Measurements from ENCODE around the gene GLI1.
A peak's percentile ranks its signal among the peaks of the same experiment; 100 is the strongest.

The GLI1 gene

GRCh38 chr12:57476162-57476992 lies 16.8 kb downstream of the GLI1 start:
- TF ChIP-seq CTCF (conservative IDR thresholded peaks at IDR 0.05; ENCODE audit: low read depth, low read length) = peak; percentile 30
- DNase-seq (ENCODE audit: low read depth) = no peak
- peak overlapping the region; percentile 28 for H3K4me3 ChIP-seq (ENCODE audit: low read depth, low read length)

GRCh38 chr12:57476993-57477709 lies 17.6 kb downstream of the GLI1 start:
- TF ChIP-seq CTCF (conservative IDR thresholded peaks at IDR 0.05; ENCODE audit: low read depth, low read length) = no peak
- DNase-seq (ENCODE audit: low read depth) = no peak
- no peak overlapping the region for H3K4me3 ChIP-seq (ENCODE audit: low read depth, low read length)

- H3K4me3 ChIP-seq (ENCODE audit: low read depth, low read length) = no peak overlapping the region
- TF ChIP-seq CTCF (conservative IDR thresholded peaks at IDR 0.05; ENCODE audit: low read depth, low read length) = no peak
- peak; percentile 31 for DNase-seq (ENCODE audit: low read depth)
Measured at GRCh38 chr12:57477710-57478681, 18.4 kb downstream of the GLI1 start.

GRCh38 chr12:57479043-57479375 lies 19.4 kb downstream of the GLI1 start:
- no peak overlapping the region for H3K4me3 ChIP-seq (ENCODE audit: low read depth, low read length)
- no peak for TF ChIP-seq CTCF (conservative IDR thresholded peaks at IDR 0.05; ENCODE audit: low read depth, low read length)
- no peak for DNase-seq (ENCODE audit: low read depth)

GRCh38 chr12:57479376-57480115 lies 20.0 kb downstream of the GLI1 start, which contains the start of gene ARHGAP9:
Gene ARHGAP9 (minus strand): TSS chr12:57479866. CDS start chr12:57479406, 460 bp downstream.
- no peak for TF ChIP-seq CTCF (conservative IDR thresholded peaks at IDR 0.05; ENCODE audit: low read depth, low read length)
- no peak within 1 kb of the TSS for H3K4me3 ChIP-seq (ENCODE audit: low read depth, low read length)
- peak; percentile 53 for DNase-seq (ENCODE audit: low read depth)

- TF ChIP-seq CTCF (conservative IDR thresholded peaks at IDR 0.05; ENCODE audit: low read depth, low read length) = no peak
- no peak overlapping the region for H3K4me3 ChIP-seq (ENCODE audit: low read depth, low read length)
- DNase-seq (ENCODE audit: low read depth) = no peak
Measured at GRCh38 chr12:57481671-57482070, 22.1 kb downstream of the GLI1 start.
